HG03342 (cell line): ENCODE measurements around the gene CFAP46.
"Not testable (repeated sequence)": the region's sequence is repeated elsewhere in the genome, so short reads cannot be mapped to it uniquely, and the experiment has no call there.

ENCODE experiments used
- ATAC-seq: cut with Tn5 transposase; IDR thresholded peaks from one replicate; pipeline ENCODE4 v1.9.1; 2021; ENCODE audit warnings: mild to moderate bottlenecking, moderate library complexity; ENCODE audit not compliant: unreplicated experiment

CFAP46 gene

DNA sequence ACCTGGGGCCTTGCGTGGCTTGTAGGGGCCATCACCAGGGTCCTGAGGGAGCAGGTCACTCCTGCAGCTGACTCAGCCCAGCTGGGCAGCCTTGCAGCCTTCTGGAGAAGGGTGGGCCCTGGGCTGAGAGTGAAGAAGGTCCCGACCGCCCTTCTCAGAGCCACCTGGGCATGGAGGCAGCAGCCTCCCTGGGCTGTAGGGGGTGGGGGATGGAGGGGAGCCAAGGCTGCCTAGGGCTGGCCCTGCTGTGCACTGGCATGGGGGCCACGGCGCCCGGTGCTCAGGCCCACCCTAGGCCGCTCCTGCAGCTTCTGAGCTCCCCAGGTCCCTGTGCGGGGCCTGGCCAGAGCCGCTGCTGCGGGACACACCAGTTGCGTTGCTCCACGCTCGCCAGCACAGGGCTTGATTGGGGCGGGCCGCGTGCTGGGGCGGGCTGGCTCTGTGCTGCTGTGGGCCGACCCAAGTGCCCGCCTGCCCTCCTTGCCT, 92.8 kb downstream of the CFAP46 start:
- ATAC-seq = no peak

GRCh38 chr10:132848951-132849545, 93.3 kb downstream of the CFAP46 start:
- ATAC-seq = no peak

GRCh38 chr10:132848291-132848701, 94.1 kb downstream of the CFAP46 start:
- ATAC-seq = no peak

DNA sequence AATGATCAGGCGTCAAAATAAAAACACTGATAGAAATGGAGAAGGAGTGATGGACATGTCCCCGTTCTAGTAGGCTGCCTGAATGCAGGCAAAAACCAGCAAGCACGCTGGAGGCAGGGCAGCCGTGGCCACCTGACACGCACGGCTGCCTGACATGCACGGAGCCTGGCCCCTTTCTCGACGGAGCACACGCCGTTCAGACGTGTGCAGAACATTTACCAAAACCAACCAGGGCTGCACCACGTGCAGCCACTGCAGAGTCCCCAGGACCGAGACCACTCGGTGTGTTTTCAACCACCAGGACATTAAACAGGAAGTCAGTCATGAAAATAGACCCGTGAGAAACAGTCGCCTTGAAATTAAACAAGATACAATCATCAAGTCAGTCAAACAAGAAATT, 94.5 kb downstream of the CFAP46 start:
- ATAC-seq = no peak

- no peak for ATAC-seq
Measured at GRCh38 chr10:132847416-132847777, 95.0 kb downstream of the CFAP46 start.

DNA sequence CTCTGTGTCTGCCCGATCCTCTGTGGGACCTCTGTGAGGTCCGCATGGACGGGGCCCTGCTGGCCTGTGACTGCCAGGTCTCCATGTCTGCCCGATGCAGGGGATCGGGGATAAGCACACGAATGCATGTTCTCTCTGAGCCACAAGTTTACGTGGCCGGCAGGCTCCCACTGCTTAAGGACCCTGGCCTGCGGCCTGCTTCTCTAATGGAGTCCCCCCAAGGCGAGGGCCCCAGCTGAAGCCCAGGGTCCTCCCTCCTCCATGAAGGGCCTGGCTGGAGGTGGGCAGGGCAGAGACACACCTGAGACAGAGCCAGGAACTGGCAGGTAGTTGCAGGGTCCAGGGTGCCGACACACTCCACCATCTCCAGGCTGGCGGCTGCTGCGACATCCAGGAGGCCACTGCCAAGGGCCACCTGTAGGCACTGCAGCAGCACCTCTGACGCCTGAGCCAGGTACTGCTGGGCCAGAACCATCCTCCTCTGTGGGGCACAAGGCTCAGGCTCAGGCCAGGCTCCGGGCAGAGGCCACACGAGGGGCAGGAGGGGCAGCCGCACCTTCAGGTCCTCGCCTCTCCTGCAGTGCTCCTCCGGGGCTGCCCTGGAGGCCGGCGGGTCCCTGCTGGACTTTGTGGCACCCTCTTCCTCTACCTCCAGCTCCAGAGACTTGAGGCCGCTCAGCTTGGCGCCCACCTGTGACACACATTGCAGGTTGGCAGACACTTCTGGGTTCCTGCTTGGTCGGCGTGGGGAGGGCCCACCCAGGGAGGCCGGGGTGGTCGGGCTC, 95.5 kb downstream of the CFAP46 start:
- no peak for ATAC-seq

DNA sequence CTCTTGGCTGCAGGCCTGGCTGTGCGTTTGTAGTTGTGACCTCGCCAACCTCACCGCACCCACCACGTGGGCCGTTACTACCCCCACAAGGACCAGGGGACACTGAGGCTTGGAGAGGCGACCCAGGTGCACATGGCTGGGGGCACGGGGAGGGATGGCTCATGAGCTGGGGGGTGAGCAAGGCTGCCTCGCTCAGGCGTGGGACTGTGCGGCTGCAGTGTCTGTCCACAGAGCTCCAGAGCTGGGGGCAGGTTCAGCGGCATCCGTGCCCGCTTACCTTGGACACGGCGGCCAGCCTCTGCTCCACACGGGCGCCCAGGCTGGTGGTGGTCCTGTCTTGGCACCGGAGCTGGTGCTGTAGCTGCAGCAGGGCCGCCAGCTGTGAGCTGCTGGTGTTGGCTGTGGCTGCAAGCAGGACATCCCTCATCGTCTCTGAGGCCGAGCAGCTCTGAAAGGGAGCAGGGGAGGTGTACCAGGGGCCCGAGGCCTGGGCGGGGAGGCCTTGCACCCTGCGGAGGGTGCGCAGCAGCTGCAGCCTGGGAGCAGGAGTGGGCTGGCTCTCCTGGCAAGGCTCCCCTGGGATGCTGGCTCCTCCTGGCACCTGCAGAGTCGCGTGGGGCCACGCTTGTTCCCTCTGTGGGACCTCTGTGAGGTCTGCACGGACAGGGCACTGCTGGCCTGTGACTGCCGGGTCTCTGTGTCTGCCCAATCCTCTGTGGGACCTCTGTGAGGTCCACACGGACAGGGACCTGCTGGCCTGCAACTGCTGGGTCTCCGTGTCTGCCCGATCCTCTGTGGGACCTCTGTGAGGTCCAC, 96.4 kb downstream of the CFAP46 start:
- ATAC-seq = no peak

DNA sequence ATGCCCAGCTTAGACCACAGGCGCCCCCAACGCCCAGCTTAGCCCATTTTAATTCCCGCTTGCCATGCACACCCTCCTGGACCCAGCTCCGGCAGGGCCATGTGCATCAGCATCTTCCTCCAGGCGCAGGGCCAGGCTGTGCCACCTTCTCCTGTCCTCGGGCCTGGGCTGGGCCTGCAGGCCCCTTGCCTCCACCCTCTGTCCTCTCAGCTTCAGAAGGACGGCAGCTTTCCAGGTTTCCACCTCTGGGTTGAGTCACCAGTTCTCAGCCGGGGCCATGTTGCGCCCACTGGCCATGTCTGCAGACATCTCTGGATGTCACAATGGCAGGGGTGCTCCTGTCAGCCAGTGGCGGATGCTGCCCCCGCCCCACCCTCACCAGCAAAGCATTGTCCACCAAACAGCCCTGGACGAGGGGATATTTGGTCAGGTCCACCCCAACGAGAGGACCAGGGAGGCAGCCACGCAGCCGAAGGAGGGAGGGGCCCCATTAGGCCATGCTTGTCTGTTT, 97.3 kb downstream of the CFAP46 start:
- ATAC-seq = no peak

- ATAC-seq = no peak
Measured at GRCh38 chr10:132844069-132844809, 98.1 kb downstream of the CFAP46 start.

DNA sequence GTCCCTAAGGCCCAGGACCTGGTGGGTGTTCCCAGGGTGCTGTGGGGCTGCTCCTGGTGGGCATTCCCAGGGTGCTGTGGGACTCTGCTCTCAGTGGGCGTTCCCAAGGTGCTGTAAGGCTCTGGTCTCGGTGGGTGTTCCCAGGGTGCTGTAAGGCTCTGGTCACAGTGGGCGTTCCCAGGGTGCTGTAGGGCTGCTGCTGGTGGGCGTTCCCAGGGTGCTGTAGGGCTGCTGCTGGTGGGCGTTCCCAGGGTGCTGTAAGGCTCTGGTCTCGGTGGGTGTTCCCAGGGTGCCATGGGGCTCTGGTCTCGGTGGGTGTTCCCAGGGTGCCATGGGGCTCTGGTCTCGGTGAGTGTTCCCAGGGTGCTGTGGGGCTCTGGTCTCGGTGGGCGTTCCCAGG, 99.1 kb downstream of the CFAP46 start:
- ATAC-seq = not testable (repeated sequence)

- no peak for ATAC-seq
Measured at GRCh38 chr10:132842397-132842796, 100.0 kb downstream of the CFAP46 start.

DNA sequence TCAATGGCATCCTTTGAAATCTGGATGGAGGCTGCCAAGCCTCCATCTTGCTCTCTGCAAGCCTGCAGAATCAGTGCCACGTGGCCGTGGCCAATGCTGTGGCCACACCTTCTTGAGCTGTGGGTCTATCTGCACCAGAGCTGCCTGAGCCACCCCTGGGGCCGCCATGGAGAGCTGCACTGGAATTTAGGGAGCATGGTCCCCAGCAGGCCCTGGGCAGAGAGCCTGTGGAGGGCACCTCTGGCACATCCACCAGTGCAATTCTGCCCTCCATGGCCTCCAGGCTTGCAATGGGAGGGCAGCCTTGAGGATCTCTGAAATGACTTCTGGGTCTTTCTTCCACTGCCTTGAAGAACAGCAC, 100.8 kb downstream of the CFAP46 start:
- ATAC-seq = no peak

DNA sequence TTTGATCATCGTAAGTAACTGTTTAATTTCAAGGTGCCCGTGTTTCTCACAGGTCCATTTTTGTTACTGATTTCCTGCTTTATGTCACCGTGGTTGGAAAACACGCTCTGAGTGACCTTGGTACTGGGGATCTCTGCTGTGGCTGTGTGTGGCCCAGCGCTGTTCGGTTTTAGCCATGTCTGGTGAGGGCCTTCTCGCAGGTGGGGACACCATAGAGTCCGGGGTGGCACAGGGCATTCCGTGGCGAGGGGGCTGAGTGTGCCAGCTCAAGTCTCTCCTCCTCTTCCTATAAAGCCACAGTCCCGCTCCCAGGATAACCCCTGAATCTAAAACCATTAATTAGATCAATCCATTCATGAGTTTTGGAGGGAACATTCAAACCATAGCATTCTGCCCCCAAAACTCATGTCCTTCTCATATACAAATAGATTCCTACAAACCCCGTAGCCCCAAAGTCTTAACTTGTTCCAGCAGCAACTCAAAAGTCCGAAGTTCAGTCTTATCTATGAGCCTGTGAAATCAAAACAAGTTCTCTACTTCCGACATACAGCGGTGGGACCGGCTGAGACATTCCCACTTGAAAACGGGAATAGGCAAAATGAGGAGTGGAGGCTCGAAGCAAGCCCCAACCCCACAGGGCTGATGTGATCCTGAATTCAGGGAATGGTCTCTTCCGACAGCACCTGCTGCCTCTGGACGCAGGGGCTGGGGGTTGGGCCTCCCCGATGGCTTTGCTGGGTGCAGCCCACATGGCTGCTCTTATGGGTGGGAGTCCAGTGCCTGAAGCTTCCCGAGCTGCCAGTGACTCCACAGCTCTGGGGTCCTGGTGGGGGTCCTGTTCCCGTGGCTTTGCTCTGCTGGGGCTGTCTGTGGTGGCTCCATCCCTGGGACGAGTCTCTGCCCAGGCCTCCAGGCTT, 101.4 kb downstream of the CFAP46 start:
- ATAC-seq = no peak

- no peak for ATAC-seq
Measured at GRCh38 chr10:132839061-132839460, 103.3 kb downstream of the CFAP46 start.

DNA sequence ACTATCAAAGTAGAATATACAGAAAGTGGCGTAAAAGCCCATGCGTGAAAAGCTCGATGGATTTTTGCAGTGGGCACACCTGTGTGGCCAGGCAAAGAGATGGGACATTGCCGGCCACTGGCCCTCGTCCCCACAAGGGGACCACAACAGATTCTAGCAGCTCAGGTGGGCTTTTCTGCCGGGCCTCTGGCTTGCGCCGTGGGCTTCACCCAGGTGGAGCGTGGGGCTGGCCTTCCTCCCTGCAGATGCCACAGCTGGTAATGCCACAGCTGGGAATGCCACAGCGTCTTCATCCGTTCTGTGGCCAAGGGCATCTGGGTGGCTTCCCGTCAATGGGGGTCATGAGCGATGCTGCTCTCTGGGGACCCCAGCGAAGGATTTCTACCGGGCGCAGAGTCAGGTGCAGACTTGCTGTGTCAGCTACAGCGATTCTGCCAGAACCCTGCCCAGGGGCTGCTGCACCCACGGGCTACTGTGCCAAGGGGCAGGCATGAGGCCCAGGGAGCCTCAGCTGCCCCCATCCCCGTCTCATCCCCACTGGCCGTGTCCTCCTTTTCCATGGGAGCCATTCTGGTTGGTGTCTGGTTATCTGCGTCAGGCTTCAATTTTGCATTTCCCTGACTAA, 103.9 kb downstream of the CFAP46 start:
- ATAC-seq = no peak

DNA sequence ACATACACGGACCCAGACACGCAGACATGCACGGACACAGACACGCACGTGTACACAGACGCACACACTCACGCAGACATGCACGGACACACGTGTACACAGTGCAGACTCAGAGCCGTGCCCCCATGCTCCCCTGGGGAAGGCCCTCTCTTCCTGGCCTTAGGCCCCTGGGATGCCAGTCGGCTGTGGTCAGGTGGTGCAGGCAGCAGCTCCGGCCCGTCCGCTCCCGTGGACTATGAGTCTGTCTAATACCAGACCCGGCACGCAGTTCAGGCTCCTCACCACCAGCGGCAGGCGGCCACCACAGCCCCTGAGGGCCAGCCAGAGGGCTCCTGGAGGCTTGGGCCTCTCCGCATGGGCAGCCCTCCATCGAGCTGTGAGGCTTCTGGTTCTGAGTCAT, 104.5 kb downstream of the CFAP46 start:
- no peak for ATAC-seq

DNA sequence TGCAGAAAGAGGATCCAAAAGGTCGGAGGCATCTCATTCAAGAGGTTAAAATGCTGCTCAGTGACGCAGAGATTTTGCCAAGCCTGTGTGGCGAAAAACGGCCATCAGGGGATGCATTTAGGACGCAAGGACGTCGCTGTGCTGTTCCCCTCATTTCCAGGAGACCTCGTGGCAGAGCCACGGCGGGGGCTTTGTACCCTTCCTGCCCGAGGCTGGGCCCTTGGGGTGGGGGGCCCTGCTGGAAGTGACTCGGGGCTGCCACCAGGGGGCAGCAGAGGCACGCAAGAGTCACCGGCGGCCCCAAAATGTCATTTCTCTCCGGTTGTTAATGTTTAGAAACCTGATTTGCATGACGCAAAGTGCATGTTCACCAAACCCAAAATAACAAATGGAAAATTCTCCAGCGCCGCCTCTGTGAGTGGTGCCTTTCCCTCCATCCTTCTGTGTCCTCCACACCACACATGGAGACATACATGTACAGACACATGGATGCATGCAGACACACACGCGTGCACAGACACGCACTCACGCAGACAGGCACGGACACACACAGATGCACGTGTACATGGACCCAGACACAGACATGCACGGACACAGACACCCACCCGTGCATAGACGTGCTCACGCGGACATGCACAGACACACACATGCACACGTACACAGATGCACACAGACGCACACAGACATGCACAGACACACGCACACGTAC, 105.4 kb downstream of the CFAP46 start:
- ATAC-seq = no peak

DNA sequence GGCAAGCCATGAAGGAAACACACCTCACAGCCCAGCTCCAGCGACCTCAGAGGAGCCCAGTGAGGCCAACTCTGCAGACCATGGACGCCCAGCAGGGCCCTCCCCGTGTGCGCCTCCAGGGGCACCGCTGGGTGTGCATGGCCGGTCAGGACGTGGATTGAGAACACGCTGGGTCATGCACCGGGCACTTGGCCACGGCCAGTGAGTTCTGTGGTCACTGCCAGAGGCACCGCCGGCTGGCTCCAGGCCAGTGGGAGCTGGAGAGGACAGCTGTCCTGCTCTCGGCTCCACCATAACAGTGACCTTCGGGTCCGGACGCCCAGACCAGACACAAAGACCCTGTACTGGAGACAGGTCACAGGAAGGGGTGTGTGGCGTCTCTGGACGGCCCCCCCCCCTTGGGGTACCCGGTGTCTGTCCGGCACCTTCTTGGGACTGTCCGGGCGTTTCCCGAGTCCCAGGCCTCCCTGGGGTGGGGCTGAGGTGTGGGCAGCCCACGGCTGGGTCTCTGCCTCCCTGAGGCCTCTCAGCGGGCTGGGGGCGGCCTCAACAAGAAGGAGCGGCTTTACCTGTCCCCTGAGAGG, 106.0 kb downstream of the CFAP46 start:
- no peak for ATAC-seq
